Upper lobe of right lung (tissue), 1 donor: ENCODE measurements around the gene RFESD. TPM values are rescaled to one million over a fixed set of nuclear protein-coding genes. Genes with fewer than 3 reads are reported as not detected.

Experiments used
- ATAC-seq: fragments of 200-7000 bp; cut with Tn5 transposase; one replicate; pipeline ENCODE4 v1.9.1; 2020; ENCODE audit warnings: mild to moderate bottlenecking, moderate library complexity
- DNase-seq: peaks from one replicate; pipeline ENCODE4 v3.0.0-alpha.2; 2020
- H3K27ac ChIP-seq: fragments of 200-600 bp; one replicate; pipeline ENCODE4 v1.8.0; 2022
- H3K27me3 ChIP-seq: fragments of 200-600 bp; one replicate; pipeline ENCODE4 v1.8.0; 2022; ENCODE audit warnings: mild to moderate bottlenecking
- H3K36me3 ChIP-seq: fragments of 200-600 bp; one replicate; pipeline ENCODE4 v1.8.0; 2022
- H3K4me1 ChIP-seq: fragments of 200-600 bp; one replicate; pipeline ENCODE4 v1.8.0; 2022
- H3K4me3 ChIP-seq: fragments of 200-600 bp; one replicate; pipeline ENCODE4 v1.8.0; 2022; ENCODE audit warnings: mild to moderate bottlenecking
- H3K9me3 ChIP-seq: fragments of 200-600 bp; one replicate; pipeline ENCODE4 v1.8.0; 2022
- CTCF ChIP-seq: fragments of 200-600 bp; IDR thresholded peaks from one replicate; pipeline ENCODE4 v1.8.0; 2022; ENCODE audit warnings: antibody characterized with exemption
- intact Hi-C: fragments of 100-400 bp; cut with DNase I; formaldehyde crosslinking; loops from one replicate; pipeline ENCODE4 v1.11.0; 2022
- total RNA-seq: library from RNA; stranded (reverse); fragmentation: NEBNext Ultra II Directional; extraction: Animal tissue kit (Norgen Biotek cat#: 25700); gene quantifications from one replicate; pipeline ENCODE4 v1.2.1, GENCODE V29; 2021
- donor health status: DM: no; HTN: yes; CAD: no; lungs with severe emphysema.

The RFESD gene
- total RNA-seq, 1 donor from 2014 or later, result 3.7 TPM

- H3K27ac ChIP-seq, result no peak overlapping the region
- ATAC-seq, result no peak
- intact Hi-C loops, result no loop called here
- H3K36me3 ChIP-seq, result no peaks in the 10 kb centered on the region
- no peaks in the 10 kb centered on the region for H3K27me3 ChIP-seq
- no peak for TF ChIP-seq CTCF
- H3K4me3 ChIP-seq, result no peak overlapping the region
- DNase-seq, result no peak
- H3K4me1 ChIP-seq, result peaks cover 18% of the 10 kb centered on the region
- no peaks in the 10 kb centered on the region for H3K9me3 ChIP-seq
Measured at GRCh38 chr5:95667678-95668077, 21.1 kb downstream of the RFESD start.

GRCh38 chr5:95668216-95668615 is 21.6 kb downstream of the RFESD start:
- Histone ChIP-seq H3K27ac (no peak overlapping the region), H3K4me1 (peaks cover 18% of the 10 kb centered on the region), H3K27me3 (no peaks in the 10 kb centered on the region), H3K9me3 (no peaks in the 10 kb centered on the region), H3K36me3 (no peaks in the 10 kb centered on the region), H3K4me3 (no peak overlapping the region)
- TF ChIP-seq CTCF, result no peak
- no peak for DNase-seq
- no peak for ATAC-seq
- intact Hi-C loops, result no loop called here

DNA sequence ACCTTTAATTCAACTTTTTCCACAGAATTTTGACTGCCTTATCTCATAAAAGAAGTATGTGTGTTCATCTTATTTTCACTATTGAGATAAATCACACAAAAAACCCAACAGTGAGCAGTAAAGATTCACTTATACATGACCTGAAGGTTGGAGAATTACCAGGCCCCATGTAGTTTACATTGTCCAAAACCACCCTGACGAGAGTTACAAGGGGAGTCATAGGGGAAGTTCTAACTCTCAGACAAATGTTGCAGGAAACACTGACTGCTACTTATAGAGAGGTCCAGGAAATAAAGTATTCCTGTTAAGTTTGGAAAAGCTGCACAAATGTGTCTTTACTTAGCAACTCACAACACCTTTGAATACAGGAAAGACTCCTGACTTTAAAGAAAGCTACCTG is 22.2 kb downstream of the RFESD start:
- peaks cover 18% of the 10 kb centered on the region for H3K4me1 ChIP-seq
- DNase-seq, result no peak
- no peak for ATAC-seq
- H3K9me3 ChIP-seq, result no peaks in the 10 kb centered on the region
- TF ChIP-seq CTCF, result no peak
- H3K27ac ChIP-seq, result no peak overlapping the region
- no peaks in the 10 kb centered on the region for H3K36me3 ChIP-seq
- H3K27me3 ChIP-seq, result no peaks in the 10 kb centered on the region
- intact Hi-C loops, result no loop called here
- no peak overlapping the region for H3K4me3 ChIP-seq

DNA sequence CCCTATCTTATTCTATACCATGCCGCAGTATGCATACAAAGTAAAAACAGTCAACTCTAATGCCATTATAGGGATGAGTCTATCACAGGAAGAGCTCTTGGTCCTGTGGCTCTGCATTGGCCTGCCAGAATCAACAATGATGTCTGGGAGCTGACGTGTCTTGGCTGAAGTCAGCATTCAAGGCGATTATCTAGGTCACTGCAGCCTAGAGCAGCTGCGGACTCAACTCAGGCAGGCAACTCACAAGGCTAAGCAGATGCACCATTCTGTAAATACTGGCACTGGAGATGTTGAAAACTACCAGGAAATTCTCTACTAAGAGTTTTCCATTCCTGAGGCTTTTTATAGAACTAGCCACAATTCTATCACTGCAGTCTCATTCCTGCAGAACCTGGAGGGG is 23.0 kb downstream of the RFESD start:
- Histone ChIP-seq H3K4me1 (peaks cover 11% of the 10 kb centered on the region), H3K4me3 (no peak overlapping the region), H3K27ac (no peak overlapping the region), H3K9me3 (no peaks in the 10 kb centered on the region), H3K36me3 (no peaks in the 10 kb centered on the region), H3K27me3 (no peaks in the 10 kb centered on the region)
- DNase-seq (no peak), ATAC-seq (peak; percentile 62)
- intact Hi-C loops, result no loop called here
- no peak for TF ChIP-seq CTCF

GRCh38 chr5:95669985-95670384 is 23.4 kb downstream of the RFESD start:
- Histone ChIP-seq H3K36me3 (no peaks in the 10 kb centered on the region), H3K27me3 (no peaks in the 10 kb centered on the region), H3K4me1 (peaks cover 10% of the 10 kb centered on the region), H3K9me3 (no peaks in the 10 kb centered on the region), H3K27ac (no peak overlapping the region), H3K4me3 (no peak overlapping the region)
- ATAC-seq (no peak), DNase-seq (no peak)
- intact Hi-C loops, result no loop called here
- no peak for TF ChIP-seq CTCF

- ATAC-seq (no peak), DNase-seq (no peak)
- intact Hi-C loops, result no loop called here
- no peaks in the 10 kb centered on the region for H3K9me3 ChIP-seq
- H3K4me3 ChIP-seq, result no peak overlapping the region
- peaks cover 10% of the 10 kb centered on the region for H3K4me1 ChIP-seq
- no peaks in the 10 kb centered on the region for H3K36me3 ChIP-seq
- no peak overlapping the region for H3K27ac ChIP-seq
- no peak for TF ChIP-seq CTCF
- no peaks in the 10 kb centered on the region for H3K27me3 ChIP-seq
Measured at GRCh38 chr5:95670568-95670967, 24.0 kb downstream of the RFESD start.
